Fibroblast of villous mesenchyme (primary cell): ENCODE measurements around the gene DNAJC18. TPM values are rescaled to one million over a fixed set of nuclear protein-coding genes. Genes with fewer than 3 reads are reported as not detected.

Experiments used
- DNase-seq: peaks from one replicate; pipeline ENCODE4 v3.0.0-alpha.2; 2010; ENCODE audit warnings: low read depth
- H3K4me3 ChIP-seq: 2 replicates; pipeline ENCODE4 v1.5.1; 2011; ENCODE audit warnings: low read depth, mild to moderate bottlenecking, low read length
- CTCF ChIP-seq: IDR thresholded peaks from 2 replicates; pipeline ENCODE4 v1.5.1; 2012; ENCODE audit warnings: low read depth, mild to moderate bottlenecking, low read length; ENCODE audit not compliant: insufficient read depth
- total RNA-seq: library from RNA; depleted of rRNA; stranded (reverse); fragments of >200 nt; gene quantifications from 2 replicates; pipeline ENCODE4 v1.2.3, GENCODE V29; 2012

The DNAJC18 gene
- total RNA-seq, 1 donor, result 16.4 TPM

- TF ChIP-seq CTCF, result peak; percentile 51
- H3K4me3 ChIP-seq, result no peak overlapping the region
- DNase-seq, result no peak
Measured at GRCh38 chr5:139402561-139403158, 36.7 kb downstream of the DNAJC18 start.

DNA sequence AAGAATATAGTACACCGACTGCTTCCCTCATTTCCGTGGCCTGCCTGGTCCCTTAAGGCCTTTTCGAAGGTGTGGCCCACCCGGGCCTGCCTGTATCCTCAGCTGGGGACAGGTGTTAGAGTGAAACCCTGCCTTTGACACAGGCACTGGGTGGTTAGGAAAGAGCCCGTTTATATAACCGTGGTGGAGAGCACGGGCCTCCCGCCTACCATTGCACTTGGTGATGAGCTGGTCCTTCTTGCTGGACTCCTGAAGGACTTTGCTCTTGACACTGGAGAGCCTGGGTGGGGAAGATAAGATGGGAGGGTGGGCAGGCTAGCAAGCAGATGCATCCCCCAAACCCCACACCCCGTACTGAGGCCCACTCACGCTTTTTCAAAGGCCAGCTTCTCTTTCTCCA lies 37.8 kb downstream of the DNAJC18 start:
- DNase-seq, result no peak
- H3K4me3 ChIP-seq, result no peak overlapping the region
- TF ChIP-seq CTCF, result no peak

GRCh38 chr5:139399501-139400121 lies 39.7 kb downstream of the DNAJC18 start:
- no peak for DNase-seq
- TF ChIP-seq CTCF, result no peak
- H3K4me3 ChIP-seq, result no peak overlapping the region

DNA sequence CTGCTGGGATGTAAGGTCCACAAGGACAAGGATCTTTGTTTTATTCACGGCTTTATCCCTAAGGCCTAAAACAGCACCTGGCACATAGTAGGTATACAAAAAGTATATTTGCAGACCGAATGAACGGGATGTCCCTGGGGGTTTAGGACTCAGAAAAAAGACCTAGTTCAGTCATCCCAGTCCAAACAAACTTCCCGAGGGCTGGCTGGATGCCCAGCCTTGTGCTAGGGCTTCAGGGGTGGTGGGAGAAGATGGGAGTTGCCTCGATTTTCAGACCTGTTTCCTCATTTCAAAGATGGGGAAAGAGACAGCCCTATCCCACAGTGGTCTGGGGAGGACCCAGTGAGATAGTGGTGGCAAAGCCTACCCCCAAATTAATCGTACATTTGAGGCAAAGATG lies 41.4 kb downstream of the DNAJC18 start:
- no peak overlapping the region for H3K4me3 ChIP-seq
- no peak for DNase-seq
- no peak for TF ChIP-seq CTCF

- no peak for DNase-seq
- no peak for TF ChIP-seq CTCF
- H3K4me3 ChIP-seq, result no peak overlapping the region
Measured at GRCh38 chr5:139396691-139397090, 42.6 kb downstream of the DNAJC18 start.

- no peak for DNase-seq
- no peak overlapping the region for H3K4me3 ChIP-seq
- TF ChIP-seq CTCF, result no peak
Measured at GRCh38 chr5:139395844-139396640, 43.3 kb downstream of the DNAJC18 start.
